Kidney capillary endothelial cell (primary cell): ENCODE data around the gene DCAKD.
"Not testable (repeated sequence)": the region's sequence is repeated elsewhere in the genome, so short reads cannot be mapped to it uniquely, and the experiment has no call there.

ENCODE experiments used
- DNase-seq: peaks from one replicate; pipeline ENCODE4 v3.0.0-alpha.2; 2018; ENCODE audit warnings: low spot score

DCAKD gene

GRCh38 chr17:45063198-45063597 lies 11.8 kb upstream of the DCAKD start:
- no peak for DNase-seq

GRCh38 chr17:45061606-45062205 lies 10.3 kb upstream of the DCAKD start:
- DNase-seq: no peak

GRCh38 chr17:45060797-45061605 lies 9.6 kb upstream of the DCAKD start, which contains the start of gene NMT1:
NMT1 (plus strand) TSS chr17:45061317; CDS start chr17:45061330, 13 bp downstream.
- DNase-seq: peak; percentile 99

DNA sequence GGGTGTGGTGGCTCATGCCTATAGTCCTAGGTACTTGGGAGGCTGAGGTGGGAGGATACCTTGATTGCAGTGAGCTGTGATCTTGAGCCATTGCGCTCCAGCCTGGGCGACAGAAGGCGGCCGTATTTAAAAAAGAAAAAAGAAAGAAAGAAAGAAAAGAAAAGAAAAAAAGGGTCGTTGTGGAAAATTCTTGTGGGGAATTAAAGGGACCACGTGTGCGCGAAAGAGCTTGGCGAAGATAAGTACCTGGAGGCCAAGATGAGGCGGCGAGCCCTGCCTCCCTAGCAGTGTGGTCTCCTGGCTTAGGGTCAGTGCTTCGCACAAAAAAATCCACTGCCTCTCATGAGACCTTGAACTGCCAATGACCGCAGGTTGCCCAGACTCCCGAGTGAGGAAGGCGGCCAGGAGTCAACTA lies 9.0 kb upstream of the DCAKD start:
- DNase-seq: no peak

DNA sequence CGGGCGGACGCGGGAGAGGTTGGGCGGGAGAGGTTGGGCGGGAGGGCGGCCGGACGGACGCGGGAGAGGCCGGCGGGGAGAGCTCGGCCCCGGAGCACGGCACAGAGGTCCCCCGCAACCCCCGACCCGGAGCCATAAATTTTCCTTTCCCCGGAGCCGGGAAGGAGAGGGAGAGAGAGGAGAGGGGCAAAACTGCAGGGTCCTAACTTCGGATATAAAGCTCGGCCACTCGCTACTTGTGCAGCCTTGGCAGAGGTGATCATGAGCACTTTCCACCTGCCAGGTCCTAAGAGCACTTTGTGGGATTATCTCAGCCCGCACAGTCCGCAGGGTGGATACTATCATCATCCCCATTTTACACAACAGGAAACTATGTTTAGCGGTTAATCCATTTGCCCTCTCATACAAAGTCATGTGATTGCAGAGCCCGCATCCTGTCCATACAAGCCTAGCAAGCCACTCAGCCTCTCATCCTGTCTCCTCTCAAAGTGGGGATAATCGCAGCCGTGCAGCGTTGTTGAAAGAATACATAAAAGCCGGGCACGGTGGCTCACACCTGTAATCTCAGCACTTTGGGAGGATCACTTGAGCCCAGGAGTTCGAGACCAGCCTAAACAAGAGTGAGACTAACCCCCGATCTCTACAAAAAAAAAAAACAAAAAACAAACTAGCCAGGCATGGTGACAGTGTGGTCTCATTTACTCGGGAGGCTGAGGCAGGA lies 780 bp upstream of the DCAKD start:
- DNase-seq: peak; percentile 58

GRCh38 chr17:45051720-45052051 lies 254 bp upstream of the DCAKD start:
- not testable (repeated sequence) for DNase-seq

DNA sequence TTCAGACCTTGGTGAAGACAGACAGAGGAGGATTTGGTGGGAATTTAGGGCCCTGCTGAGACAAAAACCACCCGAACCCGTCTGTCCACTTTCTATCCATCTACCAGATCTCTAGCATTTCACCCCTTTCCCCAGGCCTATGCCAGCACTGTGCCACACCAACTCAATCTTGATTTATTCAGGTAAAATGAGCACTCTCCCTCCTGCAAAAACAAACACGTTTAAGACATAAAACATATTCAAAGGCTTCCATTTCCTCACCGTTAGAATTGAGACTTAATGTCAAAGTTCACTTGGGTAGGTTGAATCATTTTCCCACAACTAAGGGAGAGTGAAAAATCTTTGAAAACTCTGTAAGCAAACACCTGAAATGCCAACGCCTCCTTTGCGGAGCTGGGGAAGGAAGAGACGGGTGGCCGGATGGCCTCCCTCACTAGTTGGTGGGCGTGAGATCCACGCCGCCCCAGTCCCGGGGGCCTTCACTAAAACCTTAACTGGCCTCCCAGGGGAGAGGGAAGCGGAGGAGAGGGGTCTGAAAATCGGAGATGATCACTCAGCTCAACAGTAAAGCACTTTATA lies 862 bp downstream of the DCAKD start:
- DNase-seq: no peak

DNA sequence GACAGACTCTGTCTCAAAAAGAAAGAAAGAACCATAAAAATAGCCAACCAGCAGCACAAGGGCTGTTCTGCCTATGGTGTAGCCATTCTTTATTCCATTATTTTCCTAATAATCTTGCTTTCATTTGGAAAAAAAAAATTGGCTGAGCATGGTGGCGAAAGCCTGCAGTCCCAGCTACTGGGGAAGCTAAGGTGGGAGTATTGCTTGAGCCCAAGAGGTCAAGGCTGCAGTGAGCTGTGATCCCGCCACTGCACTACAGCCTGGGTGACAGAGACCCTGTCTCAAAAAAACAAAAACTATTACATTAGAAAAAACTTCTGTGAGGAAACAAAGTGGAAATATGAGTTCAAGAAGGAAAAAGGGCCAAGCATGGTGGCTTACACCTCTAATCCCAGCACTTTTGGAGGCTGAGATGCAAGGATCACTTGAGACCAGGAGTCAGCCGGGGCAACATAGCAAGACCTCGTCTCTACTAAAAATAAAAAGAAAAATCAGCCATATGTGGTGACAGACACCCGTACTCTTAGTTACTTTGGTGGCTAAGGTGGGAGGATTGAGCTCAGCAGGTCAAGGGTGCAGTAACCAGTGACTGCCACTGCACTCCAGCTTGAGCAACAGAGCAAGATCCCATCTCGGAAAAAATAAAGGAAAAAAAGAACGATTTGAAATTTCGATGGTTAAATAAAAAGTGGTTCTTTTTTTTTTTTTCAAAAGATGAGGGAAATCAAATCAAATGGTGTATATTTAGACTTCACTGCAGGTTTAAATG lies 2.5 kb downstream of the DCAKD start:
- no peak for DNase-seq

DNA sequence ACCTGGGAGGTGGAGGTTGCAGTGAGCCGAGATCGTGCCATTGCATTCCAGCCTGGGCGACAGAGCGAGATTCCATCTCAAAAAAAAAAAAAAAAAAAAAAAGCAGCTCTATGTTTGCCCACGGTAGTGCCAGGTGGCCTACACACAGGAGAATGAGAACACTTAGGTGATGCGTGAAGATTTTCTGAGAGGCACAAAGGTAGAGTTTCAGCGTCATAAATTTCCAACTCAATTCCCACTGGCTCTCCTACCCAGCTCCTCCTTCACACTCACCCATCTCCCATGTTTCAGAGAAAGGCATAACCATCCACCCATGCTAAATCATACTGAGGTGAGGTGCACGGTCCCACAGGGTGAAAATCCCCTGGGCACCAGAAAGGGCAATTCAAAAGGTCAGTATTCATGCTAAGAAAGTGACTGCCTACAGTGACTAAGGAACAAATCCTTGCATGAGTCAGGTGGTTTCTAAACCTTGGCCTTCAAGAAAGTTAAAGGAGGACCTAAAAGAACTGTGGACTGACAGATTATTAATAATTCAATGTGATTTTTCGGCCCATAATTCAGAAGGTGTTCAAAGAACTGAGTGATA lies 4.8 kb downstream of the DCAKD start:
- DNase-seq: no peak

DNA sequence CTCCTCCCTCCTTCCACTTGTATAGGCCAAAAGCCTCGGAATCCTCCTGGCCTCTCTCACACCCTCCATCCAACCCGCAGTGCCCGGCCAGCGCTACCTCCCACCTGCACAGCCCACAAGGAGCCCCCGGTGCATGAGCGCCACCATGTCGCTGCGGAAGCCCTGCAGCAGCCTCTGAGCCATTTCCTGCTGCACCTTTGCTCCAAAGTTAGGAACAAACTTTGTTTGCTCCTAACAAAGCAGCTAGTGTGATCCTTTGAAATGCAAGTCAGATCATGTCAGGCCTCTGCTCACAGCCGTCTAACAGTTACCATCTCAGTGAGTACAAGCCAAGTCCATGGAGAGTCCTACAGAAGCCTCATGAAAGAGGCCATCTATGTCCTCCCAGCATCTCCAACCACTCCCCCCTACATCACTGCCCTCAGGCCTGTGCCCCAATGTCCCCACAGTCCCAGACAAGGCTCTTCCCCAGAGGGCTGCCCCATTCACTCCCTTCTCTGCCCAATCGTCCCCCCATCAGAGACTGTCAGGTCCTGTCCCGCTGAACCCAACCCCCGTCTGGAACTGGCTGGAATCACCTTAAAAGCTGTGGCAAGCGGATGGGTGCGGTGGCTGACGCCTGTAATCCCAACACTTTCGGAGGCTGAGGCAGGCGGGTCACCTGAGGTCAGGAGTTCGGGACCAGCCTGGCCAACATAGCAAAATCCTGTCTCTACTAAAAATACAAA lies 7.5 kb downstream of the DCAKD start:
- no peak for DNase-seq

GRCh38 chr17:45042346-45043120 lies 8.9 kb downstream of the DCAKD start:
- no peak for DNase-seq

GRCh38 chr17:45040459-45040858 lies 11.0 kb downstream of the DCAKD start:
- no peak for DNase-seq

DNA sequence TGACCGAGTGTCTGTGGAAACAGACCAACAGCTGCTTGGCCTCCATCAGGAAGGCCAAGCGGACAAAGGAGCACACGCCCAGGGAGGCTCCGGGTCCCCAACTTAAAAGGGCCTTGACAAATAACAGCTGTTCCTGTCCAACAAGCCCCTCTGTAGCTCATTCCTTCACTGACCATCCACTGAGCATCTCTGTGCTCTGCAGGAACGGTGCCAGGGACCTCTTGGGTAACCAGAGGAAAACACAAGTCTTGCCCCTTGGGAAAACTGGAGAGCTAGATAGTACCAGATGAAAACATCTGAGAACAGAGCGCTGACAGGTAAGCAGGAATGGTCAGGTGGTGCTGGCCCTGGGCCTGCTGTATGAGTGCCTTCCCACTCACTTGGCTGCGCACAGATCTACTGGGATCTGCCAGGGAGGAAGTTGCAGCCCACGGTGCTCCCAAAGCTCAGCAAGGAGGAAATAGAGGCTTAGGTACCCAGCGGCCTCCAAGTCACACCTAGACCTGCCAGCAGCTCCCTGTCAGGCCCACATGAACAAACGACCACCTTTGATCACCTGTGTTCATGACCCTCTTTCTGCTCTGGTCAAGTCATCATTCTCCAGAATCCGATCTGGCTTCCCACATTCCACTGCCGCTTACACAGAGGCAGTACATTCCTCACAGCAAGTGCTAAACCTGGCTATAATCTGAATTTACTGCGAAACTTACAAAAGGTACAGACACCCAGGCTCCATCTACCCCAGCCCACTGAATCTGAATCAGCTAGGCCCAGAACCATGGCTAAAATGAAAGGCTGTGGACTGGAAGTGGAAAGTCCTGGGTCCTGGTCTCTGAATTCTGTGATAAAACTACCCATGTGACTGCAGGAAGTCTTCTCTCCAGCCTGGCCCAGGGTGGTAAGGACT lies 12.5 kb downstream of the DCAKD start:
- no peak for DNase-seq

- no peak for DNase-seq
Observed at GRCh38 chr17:45036691-45037090, 14.7 kb downstream of the DCAKD start.

DNA sequence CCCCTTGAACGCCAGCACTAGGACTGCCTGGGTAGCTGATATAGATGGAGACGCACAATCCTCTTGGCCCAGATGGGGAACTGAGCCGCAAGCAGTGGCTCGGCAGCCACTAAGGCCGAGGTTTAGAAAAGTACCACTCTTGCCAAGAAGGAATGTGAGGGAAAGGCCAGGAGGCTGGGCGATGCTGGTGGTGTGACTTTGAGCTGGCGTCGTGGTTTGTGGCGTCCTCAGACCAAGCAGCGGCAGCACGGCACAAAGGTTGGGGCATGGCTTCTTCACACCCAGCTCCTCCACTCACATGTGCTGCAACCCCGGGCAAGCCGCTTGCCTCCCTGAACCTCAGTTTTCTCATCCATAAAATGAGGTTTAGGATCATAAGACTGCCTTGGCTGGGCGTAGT lies 15.6 kb downstream of the DCAKD start:
- no peak for DNase-seq

- no peak for DNase-seq
Observed at GRCh38 chr17:45034599-45034998, 16.8 kb downstream of the DCAKD start.

DNA sequence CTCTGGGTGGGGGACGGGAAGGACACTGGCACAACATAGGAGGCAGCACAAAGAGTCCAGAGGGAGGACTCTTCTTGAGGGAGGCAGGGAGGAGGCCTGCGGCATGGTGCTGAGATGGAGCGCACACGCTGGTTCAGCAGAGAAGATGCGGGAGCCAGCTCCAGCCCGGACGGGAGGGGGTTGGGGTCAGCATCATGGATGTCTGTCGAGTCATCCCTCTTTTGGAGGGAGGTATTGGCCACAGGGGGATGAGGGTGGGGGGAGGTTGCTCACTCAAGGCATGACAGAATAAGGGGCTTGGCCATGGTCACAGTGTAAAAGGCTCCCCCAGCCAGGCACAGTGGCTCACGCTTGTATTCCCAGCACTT lies 19.3 kb downstream of the DCAKD start:
- DNase-seq: no peak

GRCh38 chr17:45031231-45032173 lies 19.9 kb downstream of the DCAKD start:
- DNase-seq: no peak
